ENCODE measurements around the gene LRP1-AS.

GRCh38 chr12:57106021-57106708, 41.3 kb downstream of the LRP1-AS start:
- TF ChIP-seq, protein P1, sequence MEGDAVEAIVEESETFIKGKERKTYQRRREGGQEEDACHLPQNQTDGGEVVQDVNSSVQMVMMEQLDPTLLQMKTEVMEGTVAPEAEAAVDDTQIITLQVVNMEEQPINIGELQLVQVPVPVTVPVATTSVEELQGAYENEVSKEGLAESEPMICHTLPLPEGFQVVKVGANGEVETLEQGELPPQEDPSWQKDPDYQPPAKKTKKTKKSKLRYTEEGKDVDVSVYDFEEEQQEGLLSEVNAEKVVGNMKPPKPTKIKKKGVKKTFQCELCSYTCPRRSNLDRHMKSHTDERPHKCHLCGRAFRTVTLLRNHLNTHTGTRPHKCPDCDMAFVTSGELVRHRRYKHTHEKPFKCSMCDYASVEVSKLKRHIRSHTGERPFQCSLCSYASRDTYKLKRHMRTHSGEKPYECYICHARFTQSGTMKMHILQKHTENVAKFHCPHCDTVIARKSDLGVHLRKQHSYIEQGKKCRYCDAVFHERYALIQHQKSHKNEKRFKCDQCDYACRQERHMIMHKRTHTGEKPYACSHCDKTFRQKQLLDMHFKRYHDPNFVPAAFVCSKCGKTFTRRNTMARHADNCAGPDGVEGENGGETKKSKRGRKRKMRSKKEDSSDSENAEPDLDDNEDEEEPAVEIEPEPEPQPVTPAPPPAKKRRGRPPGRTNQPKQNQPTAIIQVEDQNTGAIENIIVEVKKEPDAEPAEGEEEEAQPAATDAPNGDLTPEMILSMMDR (IDR thresholded peaks at IDR 0.05): no peak
- no peak for TF ChIP-seq POLR2A (IDR thresholded peaks at IDR 0.05)
